Measurements from ENCODE around the gene NEK6.
"Not testable (repeated sequence)": the region's sequence is repeated elsewhere in the genome, so short reads cannot be mapped to it uniquely, and the experiment has no call there.

Gene NEK6

GRCh38 chr9:124231095-124231737 lies 26.5 kb upstream of the NEK6 start:
- no peak for DNase-seq

DNA sequence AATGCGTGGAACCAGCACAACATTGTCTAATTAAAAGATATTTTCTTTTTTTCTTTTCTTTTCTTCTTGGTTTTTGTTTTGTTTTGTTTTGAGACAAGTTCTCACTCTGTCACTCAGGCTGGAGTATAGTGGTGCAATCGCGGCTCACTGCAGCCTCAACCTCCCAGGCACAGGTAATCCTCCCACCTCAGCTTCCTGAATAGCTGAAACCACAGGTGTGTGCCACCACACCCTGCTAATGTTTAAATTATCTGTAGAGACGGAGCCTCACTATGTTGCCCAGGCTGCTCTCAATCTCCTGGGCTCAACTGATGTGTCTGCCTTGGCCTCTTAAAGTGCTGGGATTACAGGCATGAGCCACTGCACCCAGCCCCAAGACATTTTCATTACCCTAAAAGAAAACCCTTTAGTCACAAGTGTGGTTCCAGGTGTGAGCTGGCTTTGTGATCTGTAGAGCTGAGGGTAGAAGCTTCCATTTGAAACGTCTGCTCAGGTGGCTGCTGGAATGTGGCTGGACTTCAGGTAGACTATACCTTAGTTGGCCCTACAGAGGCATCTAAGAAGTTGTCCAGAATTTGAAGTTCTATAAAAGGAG lies 19.1 kb upstream of the NEK6 start:
- no peak for DNase-seq

- DNase-seq, result no peak
These were observed 18.3 kb upstream of the NEK6 start for GRCh38 chr9:124239249-124240073.

DNA sequence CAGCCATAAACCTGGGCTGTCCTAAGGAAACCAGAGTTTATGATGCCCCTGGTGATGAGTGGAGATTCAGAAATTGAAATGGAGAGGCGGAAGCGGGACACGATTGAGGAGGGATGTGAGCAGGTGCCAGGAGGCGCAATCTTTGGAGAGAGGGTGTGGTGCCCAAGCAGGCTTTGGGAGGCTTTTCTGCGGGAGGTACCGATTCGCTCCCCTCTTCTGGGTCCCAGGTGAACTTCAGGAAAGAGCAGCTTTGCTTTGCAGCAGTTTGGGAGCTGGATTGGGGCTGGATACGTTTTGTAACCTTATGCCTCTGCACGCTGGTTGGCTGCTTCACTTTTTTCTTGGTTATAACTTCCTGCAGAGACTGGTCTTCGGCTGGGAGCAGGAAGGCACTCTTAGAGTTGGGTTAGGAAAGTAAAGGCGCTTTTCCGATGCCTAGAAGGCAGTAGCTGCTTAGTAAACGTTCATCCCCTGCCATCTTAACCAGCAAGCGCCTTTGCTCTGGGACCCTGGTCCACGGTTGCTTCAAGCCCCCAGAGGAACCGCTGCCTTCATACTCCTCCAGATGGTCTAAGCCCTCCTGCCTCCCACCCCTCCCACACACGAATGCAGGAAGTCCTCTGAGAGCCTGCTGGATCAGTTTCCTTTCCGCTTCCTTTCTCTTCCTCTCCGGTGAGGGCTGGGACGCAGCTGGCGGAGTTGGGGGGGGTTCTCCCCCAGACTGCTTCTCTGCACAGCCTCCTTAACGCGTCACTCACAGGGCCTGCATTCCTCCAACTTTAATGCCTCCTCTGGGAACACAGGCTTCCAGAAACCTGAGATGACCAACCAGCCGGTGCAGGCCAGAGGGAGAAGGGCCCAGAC lies 15.2 kb upstream of the NEK6 start:
- DNase-seq, result no peak

- not testable (repeated sequence) for DNase-seq
These were observed 10.4 kb upstream of the NEK6 start for GRCh38 chr9:124247393-124247792.

GRCh38 chr9:124248066-124248465 lies 9.7 kb upstream of the NEK6 start:
- DNase-seq, result no peak

DNA sequence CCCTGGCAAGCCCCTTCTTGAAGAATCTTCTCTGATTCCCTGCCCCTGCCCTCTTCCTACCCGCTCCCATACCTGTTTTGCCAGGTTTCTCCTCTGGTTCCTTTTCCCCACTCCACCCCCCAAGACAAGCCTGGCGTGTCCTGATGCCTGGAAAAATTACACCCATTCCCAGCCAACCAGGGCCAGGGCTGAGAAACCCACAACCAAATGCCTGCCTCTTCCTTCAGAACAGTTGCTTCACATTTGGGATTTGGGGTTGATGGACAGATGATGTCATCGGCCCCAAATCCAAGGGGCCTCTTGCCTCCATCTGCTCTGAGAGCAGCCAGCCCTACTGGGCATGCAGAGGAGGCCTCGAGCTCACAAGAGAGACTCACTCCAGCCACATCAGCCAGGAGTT lies 8.8 kb upstream of the NEK6 start:
- DNase-seq, result no peak

DNA sequence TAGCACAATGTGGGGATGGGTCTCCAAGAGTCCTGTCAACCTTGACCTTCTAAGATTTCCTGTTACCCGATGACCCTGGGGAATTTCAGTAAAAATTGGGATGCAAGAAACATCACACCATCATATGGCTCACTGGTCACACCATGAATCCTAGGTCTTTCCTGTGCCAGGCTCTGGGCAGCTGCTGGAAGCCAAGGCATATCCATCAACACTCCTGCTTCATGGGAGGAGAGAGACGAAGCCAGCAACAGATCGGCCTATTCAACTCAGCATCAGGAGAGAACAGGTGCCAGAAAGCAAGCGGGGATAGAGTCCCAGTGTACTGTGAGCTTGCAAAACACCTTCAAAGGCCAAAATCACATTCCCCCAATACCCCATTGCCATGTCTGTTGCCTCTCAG lies 6.5 kb upstream of the NEK6 start:
- DNase-seq, result no peak

- peak; percentile 56 for DNase-seq
These were observed 6.0 kb upstream of the NEK6 start for GRCh38 chr9:124251605-124252378.

GRCh38 chr9:124252878-124253277 lies 4.9 kb upstream of the NEK6 start:
- DNase-seq, result not testable (repeated sequence)

DNA sequence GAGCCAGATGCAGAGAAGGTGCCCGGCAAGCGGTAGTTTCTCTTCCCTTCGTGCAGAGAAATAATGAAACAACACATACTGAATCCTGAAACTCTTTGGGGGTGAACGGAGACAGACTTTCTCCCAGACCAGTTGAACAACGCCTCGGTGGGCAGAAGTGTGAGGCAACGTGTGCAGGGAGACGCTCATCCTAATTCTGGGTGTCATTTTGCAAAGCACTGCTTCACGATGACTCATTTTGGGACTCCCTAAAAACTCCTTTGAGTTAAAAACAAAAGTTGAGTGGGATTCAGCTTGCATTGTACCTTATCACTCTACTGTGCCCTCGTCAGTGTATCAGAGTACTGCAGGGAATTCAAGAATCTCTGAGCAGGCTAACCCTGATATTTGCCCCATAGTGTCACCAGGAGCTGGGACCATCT lies 3.5 kb upstream of the NEK6 start:
- peak; percentile 96 for DNase-seq

GRCh38 chr9:124255222-124255621 lies 2.5 kb upstream of the NEK6 start:
- no peak for DNase-seq

DNA sequence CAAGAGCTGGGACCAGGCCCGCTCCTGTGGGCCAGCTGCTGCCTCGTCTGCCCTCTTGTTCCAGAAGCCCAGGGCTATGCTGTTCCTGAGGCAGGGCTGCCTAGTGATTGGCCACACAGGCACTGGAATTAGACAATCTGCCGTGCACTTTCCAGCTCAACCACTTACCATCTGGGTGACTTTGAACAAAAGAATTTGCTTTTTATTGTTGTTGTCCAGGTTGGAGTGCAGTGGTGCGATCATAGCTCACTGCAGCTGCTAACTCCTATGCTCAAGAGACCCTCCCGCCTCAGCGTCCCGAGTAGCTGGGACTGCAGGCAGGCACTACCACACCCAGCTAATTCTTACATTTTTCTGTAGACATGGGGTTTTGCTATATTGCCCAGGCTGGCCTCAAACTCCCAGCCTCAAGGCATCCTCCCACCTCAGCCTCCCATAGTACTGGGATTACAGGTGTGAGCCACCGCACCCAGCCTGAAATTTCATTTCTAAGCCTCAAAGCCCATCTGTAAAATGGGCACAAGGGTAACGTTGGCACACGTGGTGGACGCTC lies 1.2 kb upstream of the NEK6 start:
- DNase-seq, result no peak

DNA sequence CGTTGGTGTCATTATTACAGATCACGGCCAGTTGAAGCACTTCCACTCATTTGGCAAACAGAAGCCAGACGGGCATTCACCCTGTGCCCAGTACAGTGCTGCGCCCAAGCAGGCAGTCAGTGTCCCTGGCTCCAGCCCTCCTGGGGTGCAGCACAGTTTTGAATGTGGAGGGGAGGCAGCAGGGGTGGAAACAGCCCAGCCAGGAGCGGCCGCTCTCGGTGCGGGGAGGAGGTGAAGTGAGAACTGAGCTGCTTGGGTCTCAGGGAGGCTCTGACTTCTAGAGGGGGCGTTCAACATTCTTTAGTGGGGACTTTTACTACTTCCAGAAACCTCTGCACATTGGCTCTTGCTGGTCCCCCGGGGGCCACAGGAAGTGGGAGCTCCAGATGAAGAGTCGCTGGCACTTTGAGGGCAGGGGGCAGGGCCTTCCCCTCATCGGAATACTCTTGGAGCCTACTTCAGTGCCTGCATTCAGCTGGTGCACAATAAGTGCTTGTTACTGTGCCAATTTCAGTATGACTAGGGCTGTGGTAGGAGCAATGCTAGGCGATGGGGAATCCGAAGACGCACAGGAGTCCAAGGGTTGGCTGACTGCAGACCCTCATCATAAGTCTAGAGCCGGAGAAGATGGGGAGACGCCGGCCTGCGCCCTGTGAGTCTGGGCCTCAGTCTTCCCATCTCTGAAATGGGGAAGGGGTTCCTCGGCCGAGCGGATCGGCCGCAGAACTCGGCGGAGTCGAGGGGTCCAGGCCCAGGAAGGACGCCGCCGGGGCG lies 492 bp upstream of the NEK6 start:
- DNase-seq, result peak; percentile 39

- no peak for DNase-seq
These were observed 933 bp downstream of the NEK6 start for GRCh38 chr9:124258607-124259157.

GRCh38 chr9:124259158-124259808 lies 1.5 kb downstream of the NEK6 start:
- no peak for DNase-seq

GRCh38 chr9:124260769-124261603 lies 3.2 kb downstream of the NEK6 start:
- peak; percentile 29 for DNase-seq

DNA sequence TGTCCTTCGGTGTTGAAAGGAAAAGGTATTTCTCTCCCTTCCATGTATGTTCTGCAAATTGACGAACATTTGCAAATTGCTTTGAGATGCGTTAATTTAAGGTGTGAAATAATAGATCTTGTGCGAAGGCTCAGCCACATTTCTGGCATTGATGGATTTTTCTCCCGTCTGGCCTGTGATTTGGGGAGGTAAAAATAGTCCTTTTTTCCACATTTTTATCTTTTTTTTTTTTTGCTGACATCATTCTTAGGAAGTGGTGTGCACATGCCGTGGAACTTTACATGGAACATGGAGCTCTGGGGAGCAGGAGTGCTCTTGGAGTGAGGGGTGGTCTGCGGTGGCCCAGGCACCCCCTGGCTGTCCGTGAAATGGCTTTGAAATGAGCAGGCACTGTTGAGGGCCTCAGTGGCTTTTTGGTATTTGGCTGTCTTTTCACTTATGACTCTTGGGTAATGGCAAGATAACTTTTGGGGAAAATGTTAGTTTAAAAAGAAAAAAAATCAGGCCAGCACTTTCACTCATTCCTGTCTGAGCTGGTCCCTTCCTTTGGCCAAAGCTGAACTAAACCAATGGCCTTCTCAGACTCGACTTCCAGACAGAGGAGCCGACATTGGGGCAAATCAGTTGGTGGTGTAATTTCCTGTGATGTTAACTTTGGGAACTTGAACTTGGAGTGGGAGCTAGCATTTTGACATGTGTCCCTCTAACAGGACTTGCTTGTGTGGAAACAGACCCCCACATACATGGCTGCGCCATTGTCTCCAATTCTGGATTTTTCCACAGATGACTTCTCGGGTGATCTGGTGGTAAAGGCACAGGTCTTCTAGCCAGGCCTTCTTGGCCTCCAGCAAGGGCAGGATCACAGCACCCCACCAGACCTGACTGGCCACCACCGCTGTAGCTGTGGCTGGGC lies 4.2 kb downstream of the NEK6 start:
- no peak for DNase-seq
